ENCODE results near the gene ATP8B1.

The ATP8B1 gene

DNA sequence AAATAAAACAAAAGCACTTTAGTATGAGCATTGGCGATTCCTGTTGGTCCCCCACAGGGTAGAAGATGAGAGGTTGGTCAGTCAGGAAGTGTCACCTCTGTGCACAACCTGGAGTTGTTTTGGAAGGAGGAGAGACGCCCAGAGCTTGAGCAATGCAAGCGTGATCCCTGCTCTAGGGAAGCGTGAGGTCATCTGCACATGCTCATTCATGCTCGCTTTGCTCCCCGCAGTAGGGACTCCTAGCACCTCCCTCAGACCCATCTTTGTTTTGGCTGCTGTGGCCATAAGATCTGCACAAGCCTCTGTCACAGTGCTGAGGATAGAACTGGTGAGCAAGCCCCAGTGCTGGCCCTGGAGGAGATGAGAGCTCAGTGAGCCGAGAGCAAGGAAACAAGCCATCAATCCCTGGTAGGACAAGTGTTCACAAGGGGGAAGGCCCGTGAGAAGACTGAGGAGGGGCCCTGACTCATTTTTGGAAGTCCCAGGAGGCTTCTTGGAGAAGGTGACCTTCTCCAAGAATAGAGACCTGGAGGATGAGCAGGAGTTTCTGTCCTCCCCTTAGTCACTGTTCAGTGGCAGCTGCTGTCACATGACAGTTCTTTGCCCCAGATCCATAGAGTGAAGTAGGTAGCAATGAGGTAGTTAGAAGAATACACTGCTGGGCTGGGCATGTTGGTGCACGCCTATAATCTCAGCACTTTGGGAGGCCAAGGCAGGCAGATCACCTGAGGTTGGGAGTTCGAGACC lies 13.3 kb upstream of the ATP8B1 start:
- no peak for DNase-seq

DNA sequence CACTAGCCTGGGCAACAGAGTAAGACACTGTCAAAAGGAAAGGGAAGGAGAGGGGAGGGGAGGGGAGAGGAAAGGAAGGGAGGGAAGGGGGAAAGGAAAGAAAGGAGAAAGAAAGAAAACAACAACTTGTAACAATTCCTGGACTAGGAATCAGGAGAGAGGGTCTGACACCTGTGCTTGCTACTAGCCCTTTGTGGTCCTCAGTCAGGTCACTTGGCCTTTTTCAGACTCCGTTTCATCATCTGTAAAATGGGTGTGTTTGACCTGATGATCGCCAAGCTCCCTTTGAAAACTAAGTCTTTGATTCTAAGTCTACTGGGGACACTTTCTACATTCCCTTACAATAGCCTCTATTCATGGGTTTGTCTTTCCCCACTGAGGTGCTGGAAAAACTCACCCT lies 11.4 kb upstream of the ATP8B1 start:
- DNase-seq = no peak

DNA sequence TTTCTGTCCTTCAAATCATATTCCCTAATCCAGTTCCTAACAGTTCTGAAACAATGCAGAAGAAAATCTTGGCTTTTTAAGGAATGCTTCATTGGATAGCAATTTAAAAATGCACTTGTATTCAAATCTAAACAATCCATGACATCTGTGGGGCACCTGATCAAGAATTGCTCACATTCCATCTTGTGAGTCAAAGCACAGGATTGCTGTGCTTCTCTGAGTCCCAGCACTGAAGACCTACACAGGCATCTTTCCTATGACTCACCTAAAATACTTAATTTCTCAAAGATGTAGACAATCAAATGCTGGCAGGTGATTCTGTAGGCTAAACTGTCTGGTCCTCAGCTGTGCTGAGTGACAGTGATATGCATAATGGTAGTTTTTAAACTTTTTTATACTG lies 10.1 kb upstream of the ATP8B1 start:
- no peak for DNase-seq

DNA sequence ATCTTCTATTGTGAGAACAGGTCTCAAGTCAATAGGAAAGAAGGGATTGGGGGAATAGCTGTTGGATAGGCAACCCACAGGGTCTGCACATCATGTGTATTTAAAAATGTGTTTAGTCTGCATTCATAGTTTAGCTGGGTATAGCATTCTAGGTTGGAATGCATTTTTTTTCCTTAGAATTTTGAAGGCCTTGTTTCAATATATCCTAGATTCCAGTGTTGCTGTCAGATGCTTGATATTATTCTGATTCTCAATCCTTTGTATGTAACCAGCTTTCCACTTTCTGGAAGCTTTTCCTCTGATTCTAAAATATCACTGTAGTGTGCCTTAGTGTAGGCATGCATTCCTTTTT lies 9.0 kb upstream of the ATP8B1 start:
- DNase-seq = no peak

DNA sequence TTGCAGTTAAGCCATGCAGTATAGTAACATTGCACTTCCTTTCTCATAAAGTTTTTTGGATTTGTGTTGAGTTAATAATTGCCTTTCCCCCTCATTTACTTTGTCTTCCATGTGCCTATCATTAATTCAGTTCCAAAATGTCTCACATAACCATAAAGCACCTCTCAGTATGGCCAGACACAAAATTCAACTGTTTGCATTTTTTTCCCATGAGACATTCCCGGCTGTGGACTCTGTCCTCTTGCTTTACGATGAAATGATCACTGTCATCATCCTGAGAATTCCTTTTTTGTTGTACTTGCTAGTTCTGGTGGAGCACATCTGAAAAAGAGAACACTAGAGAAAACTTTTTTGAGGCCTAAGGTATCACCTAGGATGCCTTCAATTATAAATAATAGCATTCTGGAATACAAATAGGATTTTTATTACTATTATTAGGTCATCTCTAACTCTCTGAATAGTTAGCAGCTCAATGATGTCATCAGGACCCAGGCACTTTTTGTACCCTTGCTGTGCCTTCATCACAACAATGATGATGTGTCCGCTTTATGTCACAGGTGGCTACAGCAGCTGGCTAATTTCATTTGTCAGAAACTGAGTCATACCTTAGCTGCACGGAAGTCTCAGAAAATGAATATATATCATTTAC lies 8.5 kb upstream of the ATP8B1 start:
- no peak for DNase-seq

DNA sequence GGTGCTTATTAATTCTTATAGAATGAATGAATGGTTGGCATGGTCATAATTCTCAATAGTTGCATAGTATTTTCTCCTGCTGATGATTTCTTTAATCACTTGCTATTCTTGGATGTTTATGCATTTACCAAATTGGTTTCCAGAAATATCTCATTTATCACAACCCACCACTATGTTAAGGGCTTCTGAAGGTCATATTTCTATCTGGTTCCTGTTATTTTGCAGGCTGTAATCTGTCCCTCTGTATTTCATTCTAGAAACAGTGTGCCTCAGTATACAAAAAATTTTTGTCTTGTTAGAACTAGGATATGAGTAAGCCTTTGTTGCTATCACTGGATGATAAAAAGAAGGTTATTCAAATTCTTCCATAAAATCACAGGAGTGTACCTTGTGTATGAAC lies 6.1 kb upstream of the ATP8B1 start:
- DNase-seq = no peak

DNA sequence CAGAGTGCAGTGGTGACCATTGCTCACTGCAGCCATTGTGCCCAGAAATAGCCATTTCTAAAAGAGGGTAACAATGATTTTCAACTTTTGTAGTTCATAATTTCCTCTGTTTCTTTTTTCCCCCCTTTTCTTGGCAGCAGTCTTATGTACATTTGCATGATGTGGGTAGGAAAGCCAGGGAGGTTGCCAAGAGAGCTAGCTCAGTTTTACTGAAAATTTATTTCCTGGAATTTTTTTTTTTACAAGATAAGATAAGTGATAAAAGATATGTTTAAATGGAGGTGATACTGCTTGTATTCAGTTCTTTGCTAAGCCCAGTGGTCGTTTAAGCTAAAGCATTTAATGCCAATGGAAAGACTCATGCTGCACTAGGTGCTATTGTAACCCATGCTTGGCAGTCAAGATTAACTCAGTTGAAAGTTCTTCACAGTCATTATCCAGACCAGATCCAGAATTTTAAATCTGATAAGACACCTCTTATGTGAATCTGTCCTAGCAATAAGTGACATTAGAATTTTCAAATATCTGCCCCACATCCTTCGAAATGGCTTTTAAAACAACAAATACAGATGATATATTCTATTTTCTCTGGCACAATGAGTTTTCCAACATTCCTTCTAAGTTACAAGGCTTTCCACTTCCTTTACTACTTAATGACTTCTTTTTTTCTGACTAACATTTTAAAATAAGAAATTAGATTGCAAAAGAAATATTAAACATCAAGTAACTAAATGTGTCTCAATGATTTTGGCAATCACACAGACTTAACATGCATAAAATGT lies 4.4 kb upstream of the ATP8B1 start:
- peak in 1 of 2 experiments; percentile 28 for DNase-seq

DNA sequence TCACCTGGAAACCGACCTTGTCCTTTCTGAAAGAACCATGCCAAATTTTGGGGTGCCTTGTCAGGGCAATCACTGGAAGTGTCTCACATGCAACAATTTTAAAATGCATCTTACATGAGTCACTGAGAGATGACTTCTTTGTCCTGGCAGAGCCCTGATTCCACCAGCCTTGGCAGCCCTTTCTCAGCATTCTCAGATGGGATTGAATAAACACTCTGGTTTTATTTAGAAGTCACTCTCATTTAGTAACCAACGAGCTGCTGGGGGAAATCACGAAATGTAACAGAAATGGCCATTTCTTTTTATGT lies 3.8 kb upstream of the ATP8B1 start:
- DNase-seq = peak; percentile 20 to 39

DNA sequence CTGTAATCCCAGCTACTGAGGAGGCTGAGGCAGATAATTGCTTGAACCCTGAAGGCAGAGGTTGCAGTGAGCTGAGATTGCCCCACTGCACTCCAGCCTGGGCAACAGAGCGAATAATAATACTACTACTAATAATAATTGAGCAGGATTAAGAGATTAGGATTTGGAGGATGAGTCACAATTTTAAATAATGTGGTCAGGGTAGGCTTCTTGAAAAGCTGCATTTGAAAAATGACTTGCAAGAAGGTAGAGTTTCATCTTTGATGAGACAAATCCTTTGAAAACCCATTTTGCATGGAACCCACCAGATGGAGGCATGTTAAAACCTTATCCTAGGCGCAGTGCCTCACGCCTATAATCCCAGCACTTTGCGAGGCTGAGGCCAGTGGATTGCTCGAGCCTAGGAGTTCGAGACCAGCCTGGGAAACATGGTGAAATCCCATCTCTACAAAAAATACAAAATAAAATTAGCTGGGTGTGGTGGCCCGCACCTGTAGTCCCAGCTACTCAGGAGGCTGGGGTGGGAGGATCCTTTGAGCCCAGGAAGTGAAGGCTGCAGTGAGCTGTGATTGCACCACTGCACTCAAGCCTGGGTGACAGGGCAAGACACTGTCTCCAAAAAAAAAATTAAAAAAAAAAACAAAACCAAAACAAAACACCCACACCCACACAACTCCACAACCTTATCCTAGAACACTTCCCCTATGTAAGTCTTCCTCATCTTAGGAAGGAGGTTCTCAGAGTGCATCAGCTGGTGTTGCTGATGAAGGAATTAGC lies 3.3 kb upstream of the ATP8B1 start:
- DNase-seq = no peak

DNA sequence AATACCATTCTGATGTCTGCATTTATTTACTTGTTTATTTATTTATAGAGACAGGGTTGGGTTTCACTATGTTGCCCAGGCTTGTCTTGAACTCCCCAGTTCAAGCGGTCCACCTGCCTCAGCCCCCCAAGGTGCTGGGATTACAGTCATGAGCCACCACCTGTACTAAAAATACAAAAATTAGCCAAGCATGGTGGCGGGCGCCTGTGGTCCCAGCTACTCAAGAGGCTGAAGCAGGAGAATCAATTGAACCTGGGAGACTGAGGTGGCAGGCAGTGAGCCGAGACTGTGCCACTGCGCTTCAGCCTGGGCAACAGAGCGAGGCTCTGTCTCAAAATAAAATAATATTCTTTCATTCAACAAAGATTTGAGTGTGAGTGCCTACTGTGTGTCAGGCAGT lies 2.0 kb upstream of the ATP8B1 start:
- no peak for DNase-seq

DNA sequence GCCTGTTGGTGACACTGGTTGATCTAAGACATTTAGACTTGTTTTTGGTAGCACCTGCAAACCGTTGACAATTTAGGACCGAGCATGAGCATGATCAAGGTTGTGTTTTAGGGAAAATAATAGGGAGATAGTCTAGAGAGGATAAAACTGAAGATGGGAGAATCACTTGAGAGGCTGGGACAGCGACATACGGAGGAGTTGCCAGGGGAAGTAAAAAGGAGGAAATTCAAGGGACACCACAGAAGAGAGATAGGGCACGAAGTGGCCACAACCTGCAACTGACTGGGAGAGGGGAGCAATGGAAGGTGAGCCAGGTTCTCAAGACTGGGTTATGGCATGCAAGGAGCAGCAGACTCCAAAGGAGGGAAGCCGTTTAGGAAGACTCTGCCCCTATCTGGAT lies 1.4 kb upstream of the ATP8B1 start:
- no peak for DNase-seq

DNA sequence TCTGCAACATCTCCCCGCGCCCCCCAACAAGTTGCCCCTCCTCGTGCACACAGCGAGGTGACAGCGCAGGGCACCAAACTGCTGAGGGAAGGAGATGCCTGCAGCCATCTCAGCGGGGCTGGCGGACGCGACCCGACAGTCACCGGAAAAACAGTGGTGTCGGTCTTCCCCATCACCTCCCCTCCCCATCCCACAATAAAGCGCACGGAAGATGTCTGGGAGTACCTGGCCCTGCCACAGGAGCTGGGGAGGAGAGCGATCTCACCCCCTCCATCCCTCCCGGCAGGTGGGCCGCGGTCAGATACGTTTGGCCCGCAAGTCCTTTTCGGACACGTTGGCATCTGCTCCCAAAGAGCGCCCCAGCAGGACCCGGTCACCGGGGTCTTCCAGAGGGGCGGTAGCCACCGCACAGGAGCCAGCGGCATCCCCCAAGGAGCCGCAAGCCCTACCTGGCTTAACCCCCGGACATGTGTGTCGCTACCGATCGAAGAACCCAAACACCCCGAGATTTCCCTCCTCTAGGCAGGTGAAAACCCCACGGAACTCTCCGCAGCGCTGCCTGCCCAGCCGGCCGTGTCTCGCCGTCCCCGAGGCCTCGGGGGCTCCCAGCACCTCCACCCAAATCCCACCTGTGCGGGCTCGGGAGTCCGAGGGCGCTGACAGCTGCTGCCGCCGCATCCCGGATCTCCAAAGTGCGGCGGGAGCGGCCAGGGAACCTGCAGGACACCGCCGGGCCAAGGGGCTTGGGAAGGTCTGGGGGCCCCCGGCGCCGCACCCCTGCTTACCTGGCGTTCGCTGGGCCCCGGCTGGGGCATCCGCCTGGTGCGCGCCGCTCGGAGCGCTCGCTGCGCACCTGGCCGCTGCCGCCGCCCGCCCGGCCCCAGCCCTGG lies 657 bp downstream of the ATP8B1 start:
- DNase-seq = no peak

DNA sequence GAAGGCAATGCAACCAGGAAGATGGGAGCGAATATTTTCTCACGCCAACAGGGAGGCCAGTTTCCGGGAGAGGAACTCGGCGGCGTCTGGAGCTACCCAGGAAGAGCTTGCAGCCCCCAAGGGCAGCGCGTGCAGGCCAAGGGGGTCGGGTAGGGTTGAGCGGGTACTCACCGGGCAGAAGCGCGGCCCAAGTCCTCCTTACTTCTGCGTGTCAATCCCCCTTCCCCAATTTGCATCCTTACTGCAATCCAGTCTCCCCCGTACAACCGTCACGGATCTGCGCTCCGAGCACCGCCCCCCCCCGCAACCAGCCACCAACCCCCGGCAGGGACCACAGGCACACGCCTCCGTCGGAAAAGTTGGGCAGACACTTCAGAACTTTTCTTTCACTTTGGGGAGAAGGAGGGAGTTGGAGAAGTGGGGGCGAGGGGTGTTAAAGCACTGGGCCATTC lies 1.3 kb downstream of the ATP8B1 start:
- DNase-seq = peak in 1 of 2 experiments; percentile 21

DNA sequence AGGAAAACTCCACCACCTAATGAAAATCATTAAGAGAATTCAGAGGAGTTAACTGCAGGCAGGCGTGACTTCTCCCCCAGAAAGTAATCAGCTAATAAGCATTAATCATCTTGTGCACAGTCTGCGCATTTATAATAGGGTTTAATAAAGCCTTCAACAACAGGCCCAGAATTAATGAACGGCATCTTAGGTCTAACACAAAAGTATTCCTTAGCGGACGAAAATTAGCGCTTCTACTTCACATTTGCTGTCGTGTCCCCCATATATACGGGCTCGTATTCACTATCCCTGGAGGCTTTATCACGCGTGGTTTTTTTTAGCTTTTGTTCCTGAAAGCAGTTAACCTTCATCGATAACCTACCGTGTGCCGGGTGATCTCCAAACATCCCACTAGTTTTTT lies 1.8 kb downstream of the ATP8B1 start:
- no peak for DNase-seq

DNA sequence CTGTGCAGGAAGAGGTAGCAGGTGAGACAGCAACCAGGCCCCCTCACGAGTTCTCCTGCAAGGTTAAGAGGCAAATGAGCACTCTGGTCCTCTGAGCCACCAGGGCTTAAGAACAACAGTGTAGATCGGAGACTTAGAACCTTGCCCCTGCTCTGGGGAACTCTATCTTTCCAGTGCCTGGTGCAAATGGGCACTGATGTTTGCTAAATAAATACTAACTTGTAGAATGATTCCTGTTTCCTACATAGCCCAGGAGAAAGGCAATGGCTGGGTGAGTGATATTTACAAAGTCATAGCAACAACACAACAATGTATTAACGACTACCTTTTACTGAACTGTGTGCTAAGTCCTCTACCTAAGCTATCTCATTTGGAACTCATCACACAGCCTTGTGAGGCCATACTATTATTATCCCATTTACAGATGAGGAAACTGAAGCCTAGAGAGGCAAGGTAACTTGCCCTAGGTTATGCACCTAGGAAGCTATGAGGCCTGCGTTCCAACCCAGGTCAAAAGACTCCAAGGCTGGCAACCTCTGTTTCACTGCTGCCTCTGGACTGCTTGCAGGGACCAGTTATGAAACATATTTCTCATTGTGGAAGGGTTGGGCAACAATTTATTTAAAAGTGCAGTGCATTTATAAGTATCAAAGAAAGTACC lies 4.3 kb downstream of the ATP8B1 start:
- DNase-seq = no peak

DNA sequence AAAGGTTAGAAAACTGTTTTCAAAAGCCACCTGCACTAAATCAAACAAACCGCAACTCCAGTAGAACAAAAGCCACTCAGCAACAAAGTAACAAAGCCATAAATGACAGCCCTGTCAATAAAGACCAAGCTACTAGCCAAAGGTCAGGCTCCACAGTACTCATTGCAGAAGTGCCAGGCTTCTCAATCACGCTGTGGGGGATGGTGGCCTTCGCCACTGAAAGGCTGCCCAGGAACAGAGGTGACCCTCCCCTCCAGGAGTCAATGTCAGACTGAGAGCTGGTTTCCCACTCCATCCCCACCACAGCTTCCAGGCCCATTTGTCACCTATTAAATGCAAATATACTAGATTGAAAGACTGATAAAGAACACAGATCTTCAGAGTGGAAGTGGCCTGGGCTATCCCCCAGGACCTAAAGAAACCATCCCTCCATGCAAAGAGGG lies 5.9 kb downstream of the ATP8B1 start:
- no peak for DNase-seq

DNA sequence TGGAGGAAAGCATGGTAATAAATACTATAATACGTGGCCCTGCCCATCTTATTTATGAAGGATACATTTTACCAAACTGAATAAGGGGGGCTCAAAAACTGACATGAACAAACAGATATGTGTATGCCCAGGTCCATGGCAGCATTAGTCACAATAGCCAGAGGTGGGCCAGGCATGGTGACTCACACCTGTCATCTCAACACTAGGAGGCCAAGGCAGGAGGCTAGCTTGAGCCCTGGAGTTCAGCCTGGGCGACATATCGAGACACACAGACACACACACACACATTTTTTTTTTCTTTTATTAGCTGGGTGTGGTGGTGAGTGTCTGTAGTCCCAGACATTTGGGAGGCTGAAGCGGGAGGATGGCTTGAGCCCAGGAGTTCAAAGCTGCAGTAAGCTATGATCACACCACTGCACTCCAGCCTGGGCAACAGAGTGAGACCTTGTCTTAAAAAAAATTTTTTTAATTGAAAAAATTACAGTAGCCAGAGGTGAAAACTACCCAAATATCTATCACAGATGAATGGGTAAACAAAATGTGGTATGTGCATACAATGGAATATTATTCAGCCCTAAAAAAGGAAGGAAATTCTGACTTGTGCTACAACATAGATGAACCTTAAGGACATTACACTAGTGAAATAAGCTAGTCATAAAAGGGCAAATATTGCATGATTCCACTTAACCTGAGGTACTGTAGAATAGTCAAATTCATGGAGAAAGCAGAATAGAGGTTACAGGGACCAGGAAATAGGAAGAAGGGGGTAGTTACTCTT lies 8.0 kb downstream of the ATP8B1 start:
- DNase-seq = no peak

DNA sequence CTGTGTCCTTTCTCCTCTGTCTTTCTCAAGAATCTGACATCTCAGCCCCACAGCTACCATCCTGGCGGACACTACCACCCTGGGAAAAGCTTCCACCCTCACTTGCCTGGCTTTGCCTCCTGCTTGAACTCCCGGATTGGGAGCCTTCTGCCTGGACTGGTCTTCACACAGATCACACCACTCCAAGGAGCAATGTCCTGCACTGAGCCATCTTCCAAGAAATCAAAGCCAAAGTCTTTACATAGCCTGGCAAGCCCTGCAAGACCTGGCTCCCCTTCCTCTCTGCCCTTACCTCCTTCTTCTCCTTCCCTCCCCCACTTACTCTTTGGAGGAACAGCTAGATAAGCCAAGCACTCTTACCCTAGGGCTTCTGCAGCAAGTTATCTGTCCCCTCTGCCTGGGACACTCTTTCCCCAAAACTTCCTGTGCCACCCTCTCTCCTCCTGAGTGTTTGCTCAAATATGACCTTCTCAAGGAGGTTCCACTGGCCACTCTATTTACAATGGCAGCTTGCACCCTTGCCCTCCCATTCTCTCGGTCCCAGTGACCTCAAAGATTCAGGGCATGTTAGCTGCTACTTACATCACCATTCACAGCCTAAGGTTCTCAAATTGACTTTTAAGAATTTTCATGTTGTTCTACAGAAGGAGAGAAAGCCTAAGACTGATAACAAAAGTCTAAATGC lies 9.7 kb downstream of the ATP8B1 start:
- DNase-seq = no peak

DNA sequence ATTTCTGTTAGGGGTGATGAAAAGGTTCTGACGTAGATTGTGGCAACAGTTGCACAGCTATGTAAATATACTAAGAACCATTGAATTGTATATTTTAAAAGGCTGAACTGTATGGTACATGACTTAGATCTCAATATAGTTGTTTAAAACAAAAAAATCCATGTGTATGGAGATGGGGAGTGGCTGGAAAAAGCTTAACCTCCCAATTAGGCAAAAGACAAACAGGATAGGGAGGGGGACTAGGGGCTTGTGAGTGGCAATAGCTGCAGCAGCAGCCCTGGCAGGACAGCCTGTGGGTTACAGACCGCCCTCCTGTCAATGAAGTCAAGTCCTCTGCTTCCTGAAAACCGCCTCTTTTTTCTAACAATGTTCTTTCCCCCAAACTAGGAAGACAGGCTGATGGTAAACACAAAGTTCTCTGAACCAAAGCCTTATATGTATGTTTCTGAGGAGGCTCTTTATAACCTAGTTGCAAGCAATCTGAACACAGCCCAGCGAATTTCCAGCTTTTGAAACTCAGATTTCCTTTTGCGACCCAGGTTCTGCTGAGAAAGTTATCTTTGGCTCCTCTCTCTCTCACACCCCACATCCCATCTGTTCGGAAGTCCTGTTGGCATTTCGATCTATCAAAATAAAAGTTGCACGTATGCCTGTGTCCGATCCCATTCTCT lies 10.3 kb downstream of the ATP8B1 start:
- DNase-seq = peak; percentile 35 to 57

DNA sequence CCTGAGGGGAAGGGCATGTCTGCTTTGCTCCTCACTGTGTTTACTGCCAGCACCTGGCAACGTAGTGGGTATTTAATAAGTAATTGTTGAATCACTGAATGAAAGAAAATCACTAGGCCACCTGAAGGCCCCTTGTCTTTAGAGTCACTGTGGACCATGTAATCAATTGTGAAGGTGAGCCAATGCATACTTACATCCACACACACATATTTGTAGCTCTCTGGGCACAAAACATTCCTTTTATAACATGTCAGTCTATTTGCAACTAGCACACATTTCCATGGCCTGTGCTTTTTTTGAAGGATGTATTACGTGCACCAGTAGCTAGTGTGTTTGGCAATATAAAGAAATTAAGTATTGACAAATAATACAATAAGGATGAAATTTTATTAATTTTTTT lies 11.2 kb downstream of the ATP8B1 start:
- DNase-seq = no peak
